ENCODE results near the gene ITGAX.
"Not testable (repeated sequence)": the region's sequence is repeated elsewhere in the genome, so short reads cannot be mapped to it uniquely, and the experiment has no call there.

ITGAX gene

GRCh38 chr16:31354394-31355291, at the start of gene ITGAX:
Gene ITGAX (plus strand): TSS chr16:31355176. CDS start chr16:31355255, 79 bp downstream.
- no peak for FAIRE-seq

GRCh38 chr16:31305219-31305618, 49.8 kb upstream of the ITGAX start:
- no peak for FAIRE-seq

- FAIRE-seq, result not testable (repeated sequence)
Measured at GRCh38 chr16:31308381-31308780, 46.6 kb upstream of the ITGAX start.

GRCh38 chr16:31322500-31322899, 32.5 kb upstream of the ITGAX start:
- FAIRE-seq, result no peak

GRCh38 chr16:31323959-31324629, 30.9 kb upstream of the ITGAX start:
- no peak for FAIRE-seq

GRCh38 chr16:31325171-31325570, 29.8 kb upstream of the ITGAX start:
- no peak for FAIRE-seq

GRCh38 chr16:31327646-31328225, 27.2 kb upstream of the ITGAX start:
- no peak for FAIRE-seq

GRCh38 chr16:31328322-31329052, 26.5 kb upstream of the ITGAX start:
- FAIRE-seq, result no peak

GRCh38 chr16:31329671-31330552, 25.1 kb upstream of the ITGAX start:
- FAIRE-seq, result no peak

- FAIRE-seq, result no peak
Measured at GRCh38 chr16:31330553-31330890, 24.5 kb upstream of the ITGAX start.

- FAIRE-seq, result no peak
Measured at GRCh38 chr16:31331141-31331764, 23.7 kb upstream of the ITGAX start.

GRCh38 chr16:31331807-31332301, 23.1 kb upstream of the ITGAX start:
- no peak for FAIRE-seq

GRCh38 chr16:31332544-31332943, 22.4 kb upstream of the ITGAX start:
- FAIRE-seq, result no peak

- no peak for FAIRE-seq
Measured at GRCh38 chr16:31333686-31334649, 21.0 kb upstream of the ITGAX start.

- no peak for FAIRE-seq
Measured at GRCh38 chr16:31334934-31335333, 20.0 kb upstream of the ITGAX start.

- no peak for FAIRE-seq
Measured at GRCh38 chr16:31335431-31335830, 19.5 kb upstream of the ITGAX start.

GRCh38 chr16:31338166-31338685, 16.8 kb upstream of the ITGAX start:
- FAIRE-seq, result not testable (repeated sequence)

- no peak for FAIRE-seq
Measured at GRCh38 chr16:31344712-31345111, 10.3 kb upstream of the ITGAX start.

- FAIRE-seq, result no peak
Measured at GRCh38 chr16:31347445-31347844, 7.5 kb upstream of the ITGAX start.

- no peak for FAIRE-seq
Measured at GRCh38 chr16:31348579-31348978, 6.4 kb upstream of the ITGAX start.
